Esophagus mucosa (tissue), 1 donor: ENCODE data around the gene NINL. TPM values are rescaled to one million over a fixed set of nuclear protein-coding genes. Genes with fewer than 3 reads are reported as not detected.

Experiments
- ATAC-seq: fragments of 200-7000 bp; cut with Tn5 transposase; one replicate; pipeline ENCODE4 v1.9.1; 2020
- total RNA-seq: library from RNA; stranded (reverse); gene quantifications from one replicate; pipeline ENCODE4 v1.2.4, GENCODE V29; 2023
- donor health status: DM: yes; HTN: yes; CAD: no.

NINL gene
- total RNA-seq, 1 donor from 2014 or later, result 4.8 TPM

- ATAC-seq, result no peak
Measured at GRCh38 chr20:25461786-25462545, 123.4 kb downstream of the NINL start.

GRCh38 chr20:25461281-25461650, 124.1 kb downstream of the NINL start:
- no peak for ATAC-seq

GRCh38 chr20:25460566-25461280, 124.6 kb downstream of the NINL start:
- ATAC-seq, result no peak

GRCh38 chr20:25459916-25460535, 125.3 kb downstream of the NINL start:
- ATAC-seq, result no peak

- ATAC-seq, result no peak
Measured at GRCh38 chr20:25459111-25459830, 126.1 kb downstream of the NINL start.

GRCh38 chr20:25457886-25458680, 127.2 kb downstream of the NINL start:
- ATAC-seq, result no peak

- no peak for ATAC-seq
Measured at GRCh38 chr20:25454153-25454900, 131.0 kb downstream of the NINL start.

GRCh38 chr20:25453035-25453810, 132.1 kb downstream of the NINL start:
- no peak for ATAC-seq

GRCh38 chr20:25452333-25452732, 133.0 kb downstream of the NINL start:
- no peak for ATAC-seq

GRCh38 chr20:25447671-25448070, 137.7 kb downstream of the NINL start:
- ATAC-seq, result no peak

- no peak for ATAC-seq
Measured at GRCh38 chr20:25444556-25444955, 140.8 kb downstream of the NINL start.

GRCh38 chr20:25439328-25439727, 146.0 kb downstream of the NINL start:
- no peak for ATAC-seq

GRCh38 chr20:25437153-25437581, 148.2 kb downstream of the NINL start:
- ATAC-seq, result no peak

GRCh38 chr20:25424536-25424935, 160.8 kb downstream of the NINL start:
- no peak for ATAC-seq

- ATAC-seq, result no peak
Measured at GRCh38 chr20:25422032-25422431, 163.3 kb downstream of the NINL start.

GRCh38 chr20:25421102-25421501, 164.2 kb downstream of the NINL start:
- ATAC-seq, result no peak

GRCh38 chr20:25418776-25419175, 166.6 kb downstream of the NINL start:
- ATAC-seq, result no peak

- ATAC-seq, result no peak
Measured at GRCh38 chr20:25408890-25409289, 176.4 kb downstream of the NINL start.

- no peak for ATAC-seq
Measured at GRCh38 chr20:25408170-25408547, 177.2 kb downstream of the NINL start.

GRCh38 chr20:25407311-25408169, 177.8 kb downstream of the NINL start, which contains the start of gene GINS1:
Gene GINS1 (plus strand): TSS chr20:25407673. CDS start chr20:25407821, 148 bp downstream.
- peak; percentile 95 for ATAC-seq
